HG03520 (cell line): ENCODE results near the gene TMC6.
"Not testable (repeated sequence)": the region's sequence is repeated elsewhere in the genome, so short reads cannot be mapped to it uniquely, and the experiment has no call there.

Source experiments
- ATAC-seq: cut with Tn5 transposase; IDR thresholded peaks from one replicate; pipeline ENCODE4 v1.9.1; 2021; ENCODE audit warnings: mild to moderate bottlenecking, moderate library complexity; ENCODE audit not compliant: unreplicated experiment

TMC6 gene

GRCh38 chr17:78154903-78155811 is 26.6 kb upstream of the TMC6 start:
- ATAC-seq: no peak

- ATAC-seq: no peak
These were observed 23.0 kb upstream of the TMC6 start for GRCh38 chr17:78151514-78152008.

- no peak for ATAC-seq
These were observed 19.9 kb upstream of the TMC6 start for GRCh38 chr17:78148286-78149016.

GRCh38 chr17:78147315-78147998 is 18.9 kb upstream of the TMC6 start:
- ATAC-seq: no peak

GRCh38 chr17:78146881-78147280 is 18.3 kb upstream of the TMC6 start:
- ATAC-seq: no peak

GRCh38 chr17:78146471-78146869 is 17.9 kb upstream of the TMC6 start:
- ATAC-seq: no peak

- ATAC-seq: no peak
These were observed 16.4 kb upstream of the TMC6 start for GRCh38 chr17:78144736-78145641.

- ATAC-seq: no peak
These were observed 15.7 kb upstream of the TMC6 start for GRCh38 chr17:78144147-78144719.

GRCh38 chr17:78143214-78144146 is 14.9 kb upstream of the TMC6 start:
- no peak for ATAC-seq

GRCh38 chr17:78142119-78142861 is 13.7 kb upstream of the TMC6 start:
- ATAC-seq: no peak

GRCh38 chr17:78141437-78142118 is 13.0 kb upstream of the TMC6 start:
- no peak for ATAC-seq

GRCh38 chr17:78140169-78141051 is 11.9 kb upstream of the TMC6 start:
- ATAC-seq: peak; percentile 66

- ATAC-seq: not testable (repeated sequence)
These were observed 11.3 kb upstream of the TMC6 start for GRCh38 chr17:78139861-78140168.

- ATAC-seq: no peak
These were observed 9.9 kb upstream of the TMC6 start for GRCh38 chr17:78138204-78139060.

GRCh38 chr17:78137392-78138203 is 9.0 kb upstream of the TMC6 start:
- no peak for ATAC-seq
